HG02571 (cell line): Measurements from ENCODE around the gene AZI2.

Experiments used
- ATAC-seq: cut with Tn5 transposase; IDR thresholded peaks from one replicate; pipeline ENCODE4 v1.9.1; 2021; ENCODE audit warnings: mild to moderate bottlenecking, moderate library complexity; ENCODE audit not compliant: unreplicated experiment

Gene AZI2

GRCh38 chr3:28348629-28349468, at the start of gene AZI2, which contains the start of gene ZCWPW2:
Gene AZI2 (minus strand): TSS chr3:28348824. CDS start chr3:28340617, 8,207 bp downstream.
Gene ZCWPW2 (plus strand): TSS chr3:28348721. CDS start chr3:28413069, 64,348 bp downstream.
- peak; percentile 92 for ATAC-seq

GRCh38 chr3:28388978-28389377, 40.4 kb upstream of the AZI2 start:
- no peak for ATAC-seq

- ATAC-seq = no peak
Measured at GRCh38 chr3:28386049-28386448, 37.4 kb upstream of the AZI2 start.

GRCh38 chr3:28376424-28376823, 27.8 kb upstream of the AZI2 start:
- no peak for ATAC-seq

- no peak for ATAC-seq
Measured at GRCh38 chr3:28349469-28350000, 911 bp upstream of the AZI2 start.

- ATAC-seq = no peak
Measured at GRCh38 chr3:28348265-28348628, 377 bp downstream of the AZI2 start.

- no peak for ATAC-seq
Measured at GRCh38 chr3:28347374-28348264, 1.0 kb downstream of the AZI2 start.

GRCh38 chr3:28345690-28346089, 2.9 kb downstream of the AZI2 start:
- no peak for ATAC-seq

- no peak for ATAC-seq
Measured at GRCh38 chr3:28343144-28343543, 5.5 kb downstream of the AZI2 start.

- no peak for ATAC-seq
Measured at GRCh38 chr3:28337230-28337629, 11.4 kb downstream of the AZI2 start.

- no peak for ATAC-seq
Measured at GRCh38 chr3:28335246-28335645, 13.4 kb downstream of the AZI2 start.

- no peak for ATAC-seq
Measured at GRCh38 chr3:28334552-28334951, 14.1 kb downstream of the AZI2 start.

- no peak for ATAC-seq
Measured at GRCh38 chr3:28328188-28329151, 20.2 kb downstream of the AZI2 start.

- peak; percentile 80 for ATAC-seq
Measured at GRCh38 chr3:28326458-28326926, 22.1 kb downstream of the AZI2 start.

- no peak for ATAC-seq
Measured at GRCh38 chr3:28322464-28322863, 26.2 kb downstream of the AZI2 start.

GRCh38 chr3:28320981-28321380, 27.6 kb downstream of the AZI2 start:
- no peak for ATAC-seq

GRCh38 chr3:28317438-28318022, 31.1 kb downstream of the AZI2 start:
- peak; percentile 89 for ATAC-seq

- no peak for ATAC-seq
Measured at GRCh38 chr3:28316226-28316625, 32.4 kb downstream of the AZI2 start.

GRCh38 chr3:28315711-28316110, 32.9 kb downstream of the AZI2 start:
- no peak for ATAC-seq

- no peak for ATAC-seq
Measured at GRCh38 chr3:28308196-28308595, 40.4 kb downstream of the AZI2 start.
